ENCODE data around the gene ABTB2.

DNA sequence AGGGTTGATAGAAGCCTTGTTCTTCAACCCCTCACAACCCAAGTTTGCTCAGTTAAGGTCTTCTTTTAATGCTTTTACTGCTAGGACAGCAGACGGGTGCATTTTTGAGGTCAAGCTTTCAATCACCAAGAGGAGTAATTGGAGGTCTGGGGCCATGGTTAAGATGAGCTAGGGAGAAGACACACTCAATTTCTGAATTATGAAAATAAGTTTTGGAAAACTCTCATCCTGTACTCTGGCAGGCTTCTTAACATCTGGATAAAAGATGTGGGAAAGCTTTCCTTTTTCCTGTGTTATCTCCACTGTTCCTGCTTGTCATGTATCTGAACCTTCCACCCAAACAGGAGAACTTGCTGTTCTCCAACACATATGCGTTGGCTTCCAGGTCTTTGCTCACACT, 9.7 kb downstream of the ABTB2 start:
- TF ChIP-seq CTCF (conservative IDR thresholded peaks at IDR 0.05; ENCODE audit: low read depth in 2 of 2) (no peak), POLR2AphosphoS5 (IDR thresholded peaks at IDR 0.05; ENCODE audit: low read depth) (no peak), STAT1 (IDR thresholded peaks at IDR 0.05; ENCODE audit: unreplicated experiment) (no peak), EZH2phosphoT487 (IDR thresholded peaks at IDR 0.05; ENCODE audit: unreplicated experiment) (no peak), EZH2 (IDR thresholded peaks at IDR 0.05; ENCODE audit: low read depth, unreplicated experiment) (no peak), NANOG (IDR thresholded peaks at IDR 0.05; ENCODE audit: borderline replicate concordance) (no peak)
- TF ChIP-seq, protein P1, sequence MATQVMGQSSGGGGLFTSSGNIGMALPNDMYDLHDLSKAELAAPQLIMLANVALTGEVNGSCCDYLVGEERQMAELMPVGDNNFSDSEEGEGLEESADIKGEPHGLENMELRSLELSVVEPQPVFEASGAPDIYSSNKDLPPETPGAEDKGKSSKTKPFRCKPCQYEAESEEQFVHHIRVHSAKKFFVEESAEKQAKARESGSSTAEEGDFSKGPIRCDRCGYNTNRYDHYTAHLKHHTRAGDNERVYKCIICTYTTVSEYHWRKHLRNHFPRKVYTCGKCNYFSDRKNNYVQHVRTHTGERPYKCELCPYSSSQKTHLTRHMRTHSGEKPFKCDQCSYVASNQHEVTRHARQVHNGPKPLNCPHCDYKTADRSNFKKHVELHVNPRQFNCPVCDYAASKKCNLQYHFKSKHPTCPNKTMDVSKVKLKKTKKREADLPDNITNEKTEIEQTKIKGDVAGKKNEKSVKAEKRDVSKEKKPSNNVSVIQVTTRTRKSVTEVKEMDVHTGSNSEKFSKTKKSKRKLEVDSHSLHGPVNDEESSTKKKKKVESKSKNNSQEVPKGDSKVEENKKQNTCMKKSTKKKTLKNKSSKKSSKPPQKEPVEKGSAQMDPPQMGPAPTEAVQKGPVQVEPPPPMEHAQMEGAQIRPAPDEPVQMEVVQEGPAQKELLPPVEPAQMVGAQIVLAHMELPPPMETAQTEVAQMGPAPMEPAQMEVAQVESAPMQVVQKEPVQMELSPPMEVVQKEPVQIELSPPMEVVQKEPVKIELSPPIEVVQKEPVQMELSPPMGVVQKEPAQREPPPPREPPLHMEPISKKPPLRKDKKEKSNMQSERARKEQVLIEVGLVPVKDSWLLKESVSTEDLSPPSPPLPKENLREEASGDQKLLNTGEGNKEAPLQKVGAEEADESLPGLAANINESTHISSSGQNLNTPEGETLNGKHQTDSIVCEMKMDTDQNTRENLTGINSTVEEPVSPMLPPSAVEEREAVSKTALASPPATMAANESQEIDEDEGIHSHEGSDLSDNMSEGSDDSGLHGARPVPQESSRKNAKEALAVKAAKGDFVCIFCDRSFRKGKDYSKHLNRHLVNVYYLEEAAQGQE (IDR thresholded peaks at IDR 0.05; ENCODE audit: unreplicated experiment) = no peak

Measured in GM23338 (cell line).